ENCODE results near the gene PITX2.

GRCh38 chr4:110614173-110614963 lies 8.5 kb downstream of the PITX2 start:
- TF ChIP-seq EZH2 (IDR thresholded peaks at IDR 0.05; ENCODE audit: borderline replicate concordance, low read length) (peak; percentile 83), CTCF (conservative IDR thresholded peaks at IDR 0.05 in 1 of 2, IDR thresholded peaks at IDR 0.05 in 1 of 2; ENCODE audit: extremely low read depth in 1 of 2, insufficient read depth in 1 of 2, low read depth in 1 of 2, low read length in 2 of 2) (no peak)

All from mammary epithelial cell (primary cell).